ENCODE measurements around the gene SLC35G6.

DNA sequence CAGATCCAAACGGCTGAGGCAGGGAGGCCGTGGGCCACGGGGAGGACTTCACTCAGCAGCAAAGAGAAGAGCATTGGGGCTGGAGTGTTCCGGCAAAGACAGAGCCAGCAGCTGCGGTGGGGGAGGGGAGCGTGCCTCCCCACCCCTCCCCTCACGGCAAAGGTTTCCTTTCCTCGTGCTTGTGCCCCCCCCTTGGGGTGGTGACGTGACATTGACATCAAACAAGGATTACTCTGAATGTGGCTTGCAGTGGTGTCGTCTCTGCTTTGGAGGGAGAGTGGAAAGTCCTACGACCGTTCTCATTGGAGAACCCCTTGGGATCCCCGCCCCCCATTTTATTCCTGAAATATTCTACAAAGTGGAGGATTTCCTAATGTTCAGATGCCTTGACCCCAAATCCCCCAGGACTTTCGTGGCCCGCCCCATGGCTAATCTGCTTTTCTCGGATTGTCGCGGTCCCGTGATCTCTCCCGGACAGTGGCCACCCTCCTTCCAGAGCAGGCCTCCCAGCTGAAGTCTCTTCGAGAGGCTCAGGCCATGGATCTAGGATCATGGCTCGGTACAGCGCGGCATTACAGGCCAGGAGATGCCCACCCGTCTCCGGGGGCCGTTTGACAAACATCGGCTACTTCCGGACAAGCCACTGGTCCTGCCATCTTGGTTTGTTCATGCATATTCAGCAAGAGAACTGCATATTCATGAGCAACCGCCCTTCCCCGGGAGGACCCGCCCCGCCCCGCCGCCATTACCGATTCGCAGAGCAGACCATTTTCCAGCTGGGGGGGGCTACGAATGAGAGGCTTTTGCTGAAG is 2.2 kb downstream of the SLC35G6 start:
- TF ChIP-seq POLR2A (IDR thresholded peaks at IDR 0.05) (peak in 1 of 2 donors; percentile 75), CTCF (IDR thresholded peaks at IDR 0.05) (no peak)

Data from thyroid gland (tissue), 4 donors.